AG04450 (cell line): Measurements from ENCODE around the gene KCNN3. TPM values are rescaled to one million over a fixed set of nuclear protein-coding genes. Genes with fewer than 3 reads are reported as not detected.
A peak's percentile ranks its signal among the peaks of the same experiment; 100 is the strongest.

Experiments used
- CTCF ChIA-PET: fragments of 300-600, 350-600 bp; formaldehyde crosslinking; extraction: SDS; loops from one replicate; lab custom pipeline; 2022; ENCODE audit warnings: antibody characterized with exemption, inconsistent platforms; lab: Charles Lee
- POLR2A ChIA-PET: fragments of 350-600 bp; formaldehyde crosslinking; extraction: SDS; loops from one replicate; lab custom pipeline; 2021; ENCODE audit warnings: antibody characterized with exemption, inconsistent platforms; lab: Yijun Ruan, JAX
- DNase-seq: peaks from one replicate; pipeline ENCODE4 v3.0.0-alpha.2; 2011; ENCODE audit warnings: low read depth, low spot score
- H3K27ac ChIP-seq: one replicate; pipeline ENCODE4 v1.5.1; 2012; ENCODE audit warnings: low read depth, low read length, control low read depth
- H3K27me3 ChIP-seq: one replicate; pipeline ENCODE4 v1.6.0; 2012; ENCODE audit warnings: low read length; ENCODE audit not compliant: control insufficient read depth, insufficient read depth
- H3K4me3 ChIP-seq: 2 replicates; pipeline ENCODE4 v1.5.1; 2011; ENCODE audit warnings: mild to moderate bottlenecking, low read depth, low read length, control low read depth
- H3K9me3 ChIP-seq: 2 replicates; pipeline ENCODE4 v1.5.1; 2012; ENCODE audit warnings: low read length; ENCODE audit not compliant: control insufficient read depth, insufficient read depth
- CTCF ChIP-seq: IDR thresholded peaks from 2 replicates; pipeline ENCODE4 v1.5.1; 2011; ENCODE audit warnings: low read depth, low read length, control low read depth, inconsistent platforms
- polyA plus RNA-seq: library from polyadenylated mRNA; depleted of rRNA; stranded (reverse); fragments of >200 nt; gene quantifications from 2 replicates; pipeline ENCODE4 v1.2.3, GENCODE V29; 2011

The KCNN3 gene
- polyA plus RNA-seq, 1 experiment = 0.09 TPM

- no peak for DNase-seq
- POLR2A ChIA-PET = no interaction called here
These were observed 4.4 kb downstream of the KCNN3 start for GRCh38 chr1:154865442-154866256.

GRCh38 chr1:154864189-154864975 is 5.7 kb downstream of the KCNN3 start:
- Histone ChIP-seq H3K9me3 (peaks cover 4% of the 10 kb centered on the region; the same call in 1 of the 2 replicates), H3K27ac (no peak overlapping the region), H3K4me3 (no peak overlapping the region), H3K27me3 (peaks cover 15% of the 10 kb centered on the region)
- ChIA-PET POLR2A (interaction anchor here (0.6 kb wide), 1 partner anchor 431 kb away, joined by 3 read pairs; no protein-coding TSS in a partner anchor), CTCF (interaction anchor here (0.9 to 1.2 kb wide), 2 partner anchors 12 to 18 kb away, joined by 3 read pairs; no protein-coding TSS in a partner anchor)
- TF ChIP-seq CTCF = no peak
- DNase-seq = no peak

More at GRCh38 chr1:154865442-154866256, 4.4 kb downstream of the KCNN3 start:
- Histone ChIP-seq H3K27ac (no peak overlapping the region), H3K4me3 (no peak overlapping the region), H3K27me3 (peaks cover 27% of the 10 kb centered on the region), H3K9me3 (peaks cover 4% of the 10 kb centered on the region; the same call in 1 of the 2 replicates)
- TF ChIP-seq CTCF = no peak
- CTCF ChIA-PET = interaction anchor here (0.6 to 1.6 kb wide), 4 partner anchors 10 to 306 kb away, joined by 3 to 5 read pairs (median 4); no protein-coding TSS in a partner anchor

- Histone ChIP-seq H3K4me3 (no peak overlapping the region), H3K9me3 (peaks cover 4% of the 10 kb centered on the region; the same call in 1 of the 2 replicates), H3K27me3 (peaks cover 9% of the 10 kb centered on the region), H3K27ac (no peak overlapping the region)
- ChIA-PET POLR2A (interaction anchor here (0.6 kb wide), 1 partner anchor 430 kb away, joined by 3 read pairs; no protein-coding TSS in a partner anchor), CTCF (interaction anchor here (0.6 to 1.5 kb wide), 7 partner anchors 11 to 258 kb away, joined by 3 to 6 read pairs (median 3); no protein-coding TSS in a partner anchor)
- peak; percentile 82 for TF ChIP-seq CTCF
- DNase-seq = no peak
These were observed 6.5 kb downstream of the KCNN3 start for GRCh38 chr1:154863315-154864174.

- ChIA-PET CTCF (interaction anchor here (0.6 to 2.2 kb wide), 7 partner anchors 10 to 303 kb away, joined by 3 to 6 read pairs (median 5); no protein-coding TSS in a partner anchor), POLR2A (no interaction called here)
- TF ChIP-seq CTCF = no peak
- Histone ChIP-seq H3K9me3 (peaks cover 2% of the 10 kb centered on the region; the same call in 1 of the 2 replicates), H3K27ac (no peak overlapping the region), H3K27me3 (peaks cover 2% of the 10 kb centered on the region), H3K4me3 (no peak overlapping the region)
- no peak for DNase-seq
These were observed 7.2 kb downstream of the KCNN3 start for GRCh38 chr1:154862907-154863306.
